HS-5 (cell line): ENCODE measurements around the gene LCN10.
"Not testable (repeated sequence)": the region's sequence is repeated elsewhere in the genome, so short reads cannot be mapped to it uniquely, and the experiment has no call there.

Experiments used
- DNase-seq: peaks from one replicate; pipeline ENCODE4 v3.0.0-alpha.2; 2012; ENCODE audit warnings: low read depth

The LCN10 gene

DNA sequence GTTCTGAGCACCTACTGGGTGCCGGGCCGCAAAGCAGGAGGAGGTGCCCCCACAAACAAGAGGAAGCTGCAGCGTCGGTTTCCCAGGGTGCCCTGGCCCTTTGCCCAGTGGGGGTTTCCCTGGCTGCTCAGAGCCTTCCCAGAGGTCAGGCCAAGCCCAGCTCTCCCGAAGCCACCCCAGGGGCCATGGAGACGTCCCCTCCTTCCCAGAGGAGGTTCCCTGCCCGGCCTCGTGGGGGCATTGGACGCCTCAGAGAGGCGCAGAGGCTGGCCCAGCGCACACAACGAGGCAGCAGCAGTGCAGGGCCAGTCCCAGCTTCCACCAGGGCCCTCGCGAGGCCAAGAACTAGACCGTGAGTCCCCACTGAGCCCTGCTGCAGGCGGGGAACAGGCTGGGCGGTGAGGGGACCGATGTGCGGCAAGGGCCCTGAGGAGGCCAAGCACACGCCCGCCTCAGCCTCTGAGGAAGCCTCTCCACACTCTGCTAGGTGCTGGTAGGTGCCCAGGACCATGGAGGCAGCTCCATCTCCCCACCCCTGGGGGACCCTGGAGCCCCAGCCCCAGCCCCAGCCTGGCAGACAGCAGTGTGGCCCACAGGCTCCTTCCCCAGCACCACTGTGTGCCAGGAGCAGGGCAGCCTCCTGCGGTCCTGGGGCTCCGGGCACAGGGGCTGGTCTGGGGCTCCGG is 23.4 kb downstream of the LCN10 start:
- no peak for DNase-seq

DNA sequence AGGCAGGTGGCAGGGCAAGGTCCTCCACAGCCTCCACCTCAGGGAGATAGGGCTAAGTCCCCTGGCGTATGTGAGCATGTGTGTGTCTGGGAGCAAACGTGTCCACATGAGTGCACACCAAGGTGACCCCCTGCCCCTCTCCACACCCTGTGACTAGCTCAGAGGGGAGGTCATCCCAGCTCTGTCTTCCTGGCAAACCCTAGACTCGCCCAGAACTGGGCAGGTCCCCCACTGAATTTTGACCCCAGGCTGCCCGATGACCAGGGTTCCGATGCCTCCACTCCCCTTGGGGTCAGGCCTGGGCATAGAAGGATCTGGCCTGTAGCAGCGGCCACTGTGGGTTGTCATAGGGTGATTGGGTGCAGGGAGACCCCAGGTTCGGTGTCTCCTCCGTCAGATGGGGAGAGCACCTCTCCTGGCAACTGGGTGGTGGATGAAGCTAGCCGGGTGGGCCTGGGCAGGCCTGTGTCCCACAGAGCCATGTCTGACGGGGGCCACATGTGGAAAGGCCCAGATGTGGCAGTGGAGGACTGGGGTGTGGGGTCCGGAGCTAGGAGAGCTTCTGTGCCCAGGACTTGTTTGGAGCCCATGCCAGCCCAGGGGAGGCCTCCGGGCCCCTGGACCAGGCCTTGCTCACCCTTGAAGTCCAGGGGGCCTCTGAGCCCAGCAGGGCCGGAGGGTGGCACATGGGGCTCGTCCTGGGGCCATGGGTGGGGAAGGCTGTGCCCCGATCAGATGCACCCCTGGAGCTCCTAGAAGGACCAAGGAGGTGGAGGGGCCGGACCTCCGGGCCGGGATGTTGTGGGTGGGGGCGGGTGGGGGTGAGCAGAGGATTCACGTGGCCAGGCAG is 24.2 kb downstream of the LCN10 start:
- DNase-seq: no peak

DNA sequence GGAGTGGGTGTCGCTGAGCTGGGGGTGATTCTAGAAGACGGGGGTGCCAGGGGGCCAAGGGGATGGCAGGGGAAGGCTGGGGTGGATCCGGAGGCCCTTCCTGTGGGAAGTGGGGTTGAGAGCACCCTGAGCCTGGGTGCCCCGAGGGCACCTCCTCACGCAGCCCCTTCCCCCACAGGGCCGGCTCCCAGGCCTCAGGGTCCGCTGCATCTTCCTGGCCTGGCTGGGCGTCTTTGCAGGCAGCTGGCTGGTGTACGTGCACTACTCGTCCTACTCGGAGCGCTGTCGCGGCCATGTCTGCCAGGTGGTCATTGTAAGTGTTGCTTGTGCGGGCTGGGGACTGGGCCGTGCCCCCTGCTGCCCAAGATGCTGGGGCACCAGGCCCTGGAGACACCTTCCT is 25.3 kb downstream of the LCN10 start:
- no peak for DNase-seq

- DNase-seq: no peak
These were observed 27.9 kb downstream of the LCN10 start for GRCh38 chr9:136714893-136715274.

- no peak for DNase-seq
These were observed 28.4 kb downstream of the LCN10 start for GRCh38 chr9:136714096-136714892.

- no peak for DNase-seq
These were observed 29.2 kb downstream of the LCN10 start for GRCh38 chr9:136713550-136713949.

GRCh38 chr9:136712690-136713544 is 29.8 kb downstream of the LCN10 start:
- no peak for DNase-seq

GRCh38 chr9:136711751-136712689 is 30.7 kb downstream of the LCN10 start, which contains the start of gene DIPK1B:
Gene DIPK1B, plus strand, starts transcription at chr9:136712572. Its CDS starts 94 bp downstream, at chr9:136712666.
- no peak for DNase-seq

GRCh38 chr9:136711219-136711648 is 31.5 kb downstream of the LCN10 start:
- DNase-seq: not testable (repeated sequence)

- no peak for DNase-seq
These were observed 32.2 kb downstream of the LCN10 start for GRCh38 chr9:136710543-136710942.

- DNase-seq: no peak
These were observed 33.2 kb downstream of the LCN10 start for GRCh38 chr9:136709454-136710109.

GRCh38 chr9:136707849-136708517 is 34.8 kb downstream of the LCN10 start:
- no peak for DNase-seq

GRCh38 chr9:136707011-136707410 is 35.7 kb downstream of the LCN10 start:
- DNase-seq: no peak

DNA sequence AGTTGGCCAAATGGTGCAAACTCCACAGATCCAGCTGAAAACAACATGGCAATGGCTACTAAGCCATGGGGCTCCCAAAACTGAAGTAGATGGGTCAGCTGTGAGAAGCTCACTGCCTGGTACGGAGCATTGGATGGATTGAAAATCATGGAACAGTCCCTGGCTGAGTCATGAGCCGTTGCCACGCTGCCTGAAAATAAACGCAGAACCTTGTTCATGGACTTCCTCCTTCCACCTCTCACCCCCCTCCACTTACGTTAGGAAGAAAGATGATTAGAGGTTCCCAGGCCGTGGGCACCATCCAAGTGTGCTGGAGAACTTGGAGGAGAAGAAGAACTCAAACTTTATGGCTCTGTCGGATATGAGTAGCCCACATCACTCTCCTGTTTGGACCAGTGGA is 37.2 kb downstream of the LCN10 start:
- no peak for DNase-seq

DNA sequence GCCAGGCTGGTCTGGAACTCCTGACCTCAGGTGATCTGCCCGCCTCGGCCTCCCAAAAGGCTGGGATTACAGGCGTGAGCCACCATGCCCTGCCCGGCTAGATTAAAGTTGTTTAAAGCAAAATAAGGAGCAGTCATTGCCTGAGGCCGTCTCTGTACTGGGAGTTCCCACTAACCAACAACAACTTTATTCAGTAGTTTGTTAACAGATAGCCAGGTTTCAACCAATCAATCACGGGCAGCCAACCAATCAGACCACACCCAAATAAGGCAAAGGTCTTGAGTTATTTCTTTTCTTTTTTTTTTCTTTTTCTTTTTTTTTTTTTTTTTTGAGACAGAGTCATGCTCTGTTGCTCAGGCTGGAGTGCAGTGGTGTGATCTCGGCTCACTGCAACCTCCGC is 38.0 kb downstream of the LCN10 start:
- not testable (repeated sequence) for DNase-seq

- no peak for DNase-seq
These were observed 39.4 kb downstream of the LCN10 start for GRCh38 chr9:136703276-136703860.

GRCh38 chr9:136701668-136702053 is 41.1 kb downstream of the LCN10 start:
- DNase-seq: no peak

DNA sequence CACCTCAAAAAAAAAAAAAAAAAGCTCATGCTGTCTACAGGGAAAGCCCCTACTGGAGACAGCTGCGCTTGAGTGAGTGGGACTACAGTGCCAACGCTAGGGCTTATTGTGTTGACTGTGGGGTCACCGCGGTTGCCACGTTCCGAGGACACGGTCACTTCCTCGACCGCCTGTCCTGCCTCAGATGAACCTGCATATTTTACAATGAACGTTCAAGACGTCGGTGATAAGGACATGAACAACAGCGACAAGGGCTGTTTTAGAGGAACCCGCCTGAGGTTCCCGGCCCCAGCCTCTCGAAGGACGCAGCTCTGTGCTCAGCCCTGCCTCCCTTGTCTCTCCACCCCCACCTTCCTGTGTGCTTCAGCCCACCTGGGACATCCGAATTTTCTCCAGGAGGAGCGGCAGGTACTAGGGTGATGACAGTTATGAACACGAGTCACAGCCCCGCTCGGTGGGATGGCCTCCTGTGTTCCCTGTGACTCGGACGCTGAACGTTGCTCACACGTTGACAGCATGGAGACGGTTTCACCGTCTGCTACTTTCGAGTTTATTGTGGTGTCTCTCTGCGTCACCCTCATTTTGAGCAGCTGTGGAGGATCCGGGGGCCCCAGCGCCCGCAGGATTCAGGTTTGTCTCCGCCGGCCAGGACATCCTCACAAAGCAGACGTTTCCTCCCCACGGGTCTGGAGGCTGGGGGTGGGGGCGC is 41.6 kb downstream of the LCN10 start:
- no peak for DNase-seq
